ENCODE data around the gene ASB7.

- TF ChIP-seq POLR2A (IDR thresholded peaks at IDR 0.05; ENCODE audit: extremely low read depth, insufficient read length): no peak
- TF ChIP-seq CTCF (IDR thresholded peaks at IDR 0.05; ENCODE audit: low read depth, low read length): no peak
- TF ChIP-seq MYC (IDR thresholded peaks at IDR 0.05; ENCODE audit: low read depth, low read length): no peak
These were observed 68.2 kb downstream of the ASB7 start for GRCh38 chr15:100670505-100671021.

Measured in NB4 (cell line).